GM18861 (cell line): ENCODE results near the gene TMEM86A.

Experiments
- ATAC-seq: cut with Tn5 transposase; IDR thresholded peaks from one replicate; pipeline ENCODE4 v1.9.1; 2021; ENCODE audit not compliant: unreplicated experiment

Gene TMEM86A

DNA sequence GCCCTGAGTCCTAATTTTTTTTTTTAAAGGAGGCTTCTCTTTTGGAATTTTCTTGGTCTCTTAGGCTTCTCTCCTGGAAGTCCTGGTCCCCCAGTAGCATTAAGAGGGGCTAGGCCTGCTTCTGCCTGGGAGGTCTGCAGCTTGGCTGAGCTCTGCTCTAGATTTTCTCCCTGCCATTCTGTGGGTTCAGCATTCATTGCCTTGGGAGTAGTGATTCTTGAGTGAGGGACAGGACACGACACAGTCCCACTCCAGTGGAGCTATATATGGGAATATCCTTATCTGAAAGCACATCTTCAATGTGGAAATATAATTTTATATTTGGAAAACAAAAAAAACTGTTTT is 23.7 kb downstream of the TMEM86A start:
- no peak for ATAC-seq

- ATAC-seq, result no peak
Measured at GRCh38 chr11:18723991-18724390, 25.4 kb downstream of the TMEM86A start.

DNA sequence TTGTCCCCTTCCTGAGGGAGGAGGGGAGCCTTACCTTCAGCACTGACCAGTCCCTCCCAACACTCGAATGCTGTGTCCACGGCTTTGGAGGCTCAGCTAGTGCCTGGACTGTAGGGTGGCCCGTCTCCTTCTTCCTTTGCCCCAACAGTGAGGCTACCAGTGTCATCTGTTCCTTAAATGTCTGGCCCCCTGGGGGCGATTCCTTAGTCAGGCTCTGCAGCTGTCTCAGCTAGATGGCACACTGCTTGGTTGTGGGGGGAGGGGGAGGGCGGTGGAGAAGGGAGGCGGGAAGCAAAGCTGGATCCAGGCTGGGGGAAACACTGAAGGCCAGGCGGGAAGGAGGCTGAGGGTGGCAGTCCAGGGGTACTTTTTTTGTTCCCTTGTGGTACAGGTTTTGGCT is 27.5 kb downstream of the TMEM86A start, which contains the start of gene IGSF22:
IGSF22 (minus strand) TSS at position 149 of the 400 bp plus-strand sequence. CDS start 1,952 bp downstream, outside the sequence.
- no peak for ATAC-seq

DNA sequence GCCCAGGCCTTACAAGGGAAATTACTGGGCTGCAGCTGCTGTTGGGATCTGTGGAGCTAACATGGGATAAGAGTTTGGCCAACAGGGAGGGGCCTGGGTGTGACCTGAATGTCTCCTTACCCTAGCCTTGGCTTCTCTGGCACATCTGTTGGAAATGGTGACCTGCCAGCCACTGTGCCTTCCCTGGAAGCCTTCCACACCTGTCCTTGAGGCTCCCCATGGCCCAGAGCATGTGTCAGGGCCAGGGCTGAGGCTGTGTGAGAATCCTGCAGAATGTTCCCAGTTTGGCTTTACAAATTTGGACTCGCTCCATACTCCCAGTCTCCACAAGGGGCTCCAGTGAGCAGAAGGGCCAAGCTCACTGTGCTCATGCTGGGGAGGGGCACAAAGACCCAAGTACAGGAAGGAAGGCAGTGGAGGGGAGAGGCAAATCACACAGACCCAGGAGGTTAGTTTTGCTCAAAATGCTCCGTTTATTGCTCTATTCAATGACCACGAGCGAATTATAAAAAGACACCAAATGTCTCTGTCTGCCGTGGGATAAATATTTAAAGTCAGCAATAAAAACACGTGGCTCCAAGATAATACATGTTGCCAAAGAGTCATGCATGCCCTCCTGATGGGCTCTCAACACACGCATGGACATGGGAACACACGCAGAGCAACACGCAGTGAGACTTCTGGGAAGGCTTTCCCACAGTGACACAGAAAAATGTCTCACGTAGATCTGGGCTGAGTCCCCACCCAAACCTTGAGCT is 29.1 kb downstream of the TMEM86A start:
- no peak for ATAC-seq

GRCh38 chr11:18728658-18729057 is 30.1 kb downstream of the TMEM86A start:
- no peak for ATAC-seq

DNA sequence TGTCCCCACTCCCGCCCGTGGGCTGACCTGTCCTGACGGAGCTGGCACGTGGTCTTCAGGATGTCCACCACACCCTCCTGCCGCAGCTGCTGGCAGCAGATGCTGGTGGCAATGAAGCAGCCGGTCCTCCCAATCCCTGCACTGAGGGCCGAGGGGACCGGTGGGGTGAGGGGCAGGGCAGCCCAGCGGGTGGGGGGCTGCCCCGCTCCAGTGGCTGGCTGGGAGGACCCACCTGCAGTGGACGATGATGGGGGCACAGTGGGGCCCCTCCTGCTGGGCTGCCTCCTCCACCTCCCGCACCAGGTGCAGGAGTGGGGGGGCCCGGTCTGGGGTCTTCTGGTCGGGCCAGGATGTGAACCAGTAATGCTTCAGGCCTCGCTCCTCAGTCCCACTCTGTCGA is 30.8 kb downstream of the TMEM86A start:
- no peak for ATAC-seq

GRCh38 chr11:18730020-18730419 is 31.4 kb downstream of the TMEM86A start:
- no peak for ATAC-seq

DNA sequence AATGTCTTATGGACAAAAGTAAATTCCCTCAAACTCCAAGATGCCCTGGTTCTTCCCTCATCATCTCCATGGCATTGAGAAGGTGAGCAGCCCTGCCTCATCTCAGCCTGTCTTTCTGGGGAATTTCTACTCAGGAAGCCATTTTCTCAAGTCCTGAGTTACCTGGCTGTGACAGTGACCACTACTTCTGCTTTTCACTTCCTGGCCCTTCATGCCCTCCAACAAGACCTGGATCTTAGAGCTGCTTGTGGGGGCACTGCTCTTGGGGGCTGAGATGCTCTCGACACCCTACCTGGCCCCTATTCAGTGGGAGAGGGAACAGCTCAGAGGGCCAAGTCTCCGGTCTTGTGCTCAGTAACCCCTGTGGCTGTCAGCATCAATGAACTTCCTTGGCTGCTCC is 32.9 kb downstream of the TMEM86A start:
- no peak for ATAC-seq

DNA sequence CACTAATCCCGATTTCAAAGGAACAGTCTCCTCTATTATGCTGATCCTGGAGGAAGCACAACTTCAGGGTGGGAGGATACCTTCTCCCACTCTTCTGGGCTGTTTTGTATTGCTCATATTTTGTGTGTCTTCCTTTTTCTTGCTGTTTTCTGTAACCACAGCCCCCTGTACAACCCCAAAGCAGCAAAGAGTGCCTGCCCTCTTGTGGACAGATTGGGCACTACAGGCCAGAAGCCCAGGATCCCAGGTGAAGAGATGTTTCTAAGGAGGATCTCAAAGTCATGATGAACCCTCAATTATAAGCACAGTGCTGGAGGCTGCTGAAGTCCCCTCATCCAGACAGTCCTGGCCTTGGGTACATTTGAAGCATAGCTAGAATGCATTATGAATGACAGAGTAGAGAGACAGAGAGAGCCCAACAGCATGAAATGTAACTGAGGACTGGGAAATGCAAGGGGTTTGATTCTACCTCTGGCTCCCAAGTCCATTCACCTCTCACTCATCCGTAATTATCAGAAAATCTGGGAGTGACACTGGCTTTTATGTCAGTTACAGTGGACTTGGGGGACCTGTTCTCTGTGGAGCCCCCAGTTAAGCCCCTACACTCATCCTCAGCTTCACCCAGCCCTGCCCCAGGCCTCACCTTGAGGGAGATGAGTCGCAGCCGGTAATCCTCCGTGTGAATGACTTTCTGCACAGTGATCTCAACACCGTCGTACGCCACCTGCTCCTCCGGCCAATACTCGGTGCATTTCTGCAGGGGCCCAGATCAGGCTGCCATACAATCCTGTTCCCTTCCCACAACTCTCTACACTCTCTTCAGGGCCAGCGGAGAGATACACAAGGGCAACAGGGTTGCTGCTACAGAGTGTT is 33.6 kb downstream of the TMEM86A start:
- ATAC-seq, result peak; percentile 41

DNA sequence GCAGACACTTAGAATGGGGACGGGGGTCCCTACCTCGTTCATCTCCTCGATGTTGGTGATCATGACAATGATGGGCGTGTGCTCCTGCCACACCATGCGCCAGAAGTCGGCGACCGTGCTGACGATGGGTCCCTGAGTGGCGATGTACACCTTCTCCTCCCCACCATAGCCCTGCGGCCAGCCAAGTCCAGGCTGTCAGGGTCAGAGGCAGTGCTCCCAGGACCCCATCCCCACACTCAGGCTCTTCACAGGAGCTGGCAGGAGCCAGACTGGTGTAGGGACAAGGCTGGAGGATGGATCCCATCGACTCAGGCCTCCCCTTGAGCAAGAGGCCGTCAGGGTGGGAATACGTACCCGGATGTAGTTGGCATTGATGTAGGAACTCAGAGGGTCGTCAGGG is 34.6 kb downstream of the TMEM86A start:
- no peak for ATAC-seq

- ATAC-seq, result no peak
Measured at GRCh38 chr11:18736590-18737148, 38.1 kb downstream of the TMEM86A start.

GRCh38 chr11:18737642-18738041 is 39.1 kb downstream of the TMEM86A start:
- no peak for ATAC-seq

DNA sequence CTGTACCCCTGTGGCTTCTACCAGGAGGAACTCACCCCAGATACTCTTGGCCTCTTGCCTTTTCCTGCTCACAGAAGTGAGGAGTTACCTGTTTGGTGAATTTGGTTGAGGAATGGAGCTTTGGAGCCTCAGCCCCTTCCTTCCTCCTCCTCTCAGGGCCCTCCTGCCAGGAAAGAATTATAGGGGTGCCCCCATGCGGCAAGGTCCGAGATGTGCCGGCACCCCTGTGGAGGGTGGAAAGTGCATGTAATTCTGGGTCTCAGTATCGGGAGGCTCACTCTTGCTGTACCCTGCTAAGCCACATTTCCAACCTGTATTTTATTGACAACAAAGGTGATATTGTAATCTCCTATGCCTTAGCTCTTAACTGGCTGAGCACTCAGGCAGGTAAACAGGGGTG is 41.1 kb downstream of the TMEM86A start:
- no peak for ATAC-seq

DNA sequence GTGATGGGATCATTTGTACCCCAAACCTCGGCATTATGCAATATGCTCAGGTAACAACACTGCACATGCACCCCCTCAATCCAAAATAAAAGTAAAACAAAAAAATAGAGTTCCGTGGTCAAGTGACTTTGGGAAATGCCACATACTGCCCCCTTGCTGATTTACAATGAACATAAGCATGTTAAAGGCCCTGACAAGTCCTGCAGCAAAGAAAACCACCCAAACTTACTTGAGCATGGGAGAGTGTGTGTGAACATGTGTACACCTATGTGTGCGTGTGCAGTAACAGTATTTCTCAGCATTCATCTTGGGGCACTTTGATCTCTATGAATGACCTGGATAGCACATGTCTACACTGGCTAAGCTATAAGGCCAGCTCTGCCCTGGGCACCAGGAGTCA is 43.2 kb downstream of the TMEM86A start:
- ATAC-seq, result no peak

GRCh38 chr11:18743365-18743764 is 44.8 kb downstream of the TMEM86A start:
- ATAC-seq, result no peak

GRCh38 chr11:18743900-18744514 is 45.4 kb downstream of the TMEM86A start:
- ATAC-seq, result no peak

- no peak for ATAC-seq
Measured at GRCh38 chr11:18745251-18745650, 46.7 kb downstream of the TMEM86A start.

- ATAC-seq, result no peak
Measured at GRCh38 chr11:18748766-18749365, 50.3 kb downstream of the TMEM86A start.

DNA sequence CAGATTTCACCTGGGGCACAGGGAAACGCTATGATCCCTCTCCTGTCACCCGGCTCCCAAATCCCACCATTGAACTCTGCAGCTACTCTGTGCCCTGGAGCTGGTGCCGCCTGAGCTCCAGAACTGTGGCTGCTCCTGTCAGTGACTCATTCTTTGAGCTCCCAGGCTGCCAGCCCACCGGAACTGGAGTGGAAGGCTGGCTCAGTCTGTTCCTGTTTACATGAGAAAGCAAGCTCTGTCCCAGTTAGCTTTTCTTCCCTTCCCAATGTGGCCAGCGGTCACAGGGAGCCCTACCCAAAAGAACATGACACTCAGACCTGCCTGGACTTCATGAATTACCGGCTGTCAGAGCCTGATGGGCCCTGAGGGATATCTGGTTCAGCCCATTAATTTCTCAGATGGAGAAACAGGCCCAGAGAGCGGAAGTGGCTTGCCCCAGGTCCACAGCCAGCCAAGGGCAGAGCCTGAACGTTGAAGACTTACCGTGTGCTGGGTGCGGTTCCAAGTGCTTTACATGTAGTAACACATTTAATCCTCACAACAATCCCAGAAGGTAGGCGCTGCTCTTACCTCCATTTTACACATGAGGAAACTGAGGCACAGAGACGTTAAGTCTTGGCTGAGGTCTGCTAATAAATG is 51.2 kb downstream of the TMEM86A start:
- no peak for ATAC-seq

- no peak for ATAC-seq
Measured at GRCh38 chr11:18750944-18751343, 52.4 kb downstream of the TMEM86A start.

DNA sequence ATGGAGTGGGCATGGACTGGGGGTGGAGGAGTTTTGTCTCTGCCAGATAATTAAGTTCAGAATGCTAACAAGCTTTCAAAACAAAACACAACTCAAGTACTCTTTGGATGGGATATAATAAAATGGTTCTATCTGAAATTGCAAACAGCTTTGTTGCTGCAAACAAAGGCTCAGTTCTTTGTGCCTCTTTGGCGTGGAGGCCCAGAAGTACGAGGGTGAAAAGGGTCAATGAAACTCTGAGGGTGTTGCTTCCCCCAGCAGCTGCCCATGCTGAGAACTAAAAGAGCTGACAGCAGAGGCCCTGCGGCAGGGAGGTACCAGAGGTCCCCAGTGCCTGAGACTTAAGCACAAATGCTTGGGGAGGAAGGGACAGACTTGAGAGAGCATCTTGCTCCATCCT is 53.9 kb downstream of the TMEM86A start:
- no peak for ATAC-seq
